ENCODE results near the gene PHLDB1.

PHLDB1 gene

DNA sequence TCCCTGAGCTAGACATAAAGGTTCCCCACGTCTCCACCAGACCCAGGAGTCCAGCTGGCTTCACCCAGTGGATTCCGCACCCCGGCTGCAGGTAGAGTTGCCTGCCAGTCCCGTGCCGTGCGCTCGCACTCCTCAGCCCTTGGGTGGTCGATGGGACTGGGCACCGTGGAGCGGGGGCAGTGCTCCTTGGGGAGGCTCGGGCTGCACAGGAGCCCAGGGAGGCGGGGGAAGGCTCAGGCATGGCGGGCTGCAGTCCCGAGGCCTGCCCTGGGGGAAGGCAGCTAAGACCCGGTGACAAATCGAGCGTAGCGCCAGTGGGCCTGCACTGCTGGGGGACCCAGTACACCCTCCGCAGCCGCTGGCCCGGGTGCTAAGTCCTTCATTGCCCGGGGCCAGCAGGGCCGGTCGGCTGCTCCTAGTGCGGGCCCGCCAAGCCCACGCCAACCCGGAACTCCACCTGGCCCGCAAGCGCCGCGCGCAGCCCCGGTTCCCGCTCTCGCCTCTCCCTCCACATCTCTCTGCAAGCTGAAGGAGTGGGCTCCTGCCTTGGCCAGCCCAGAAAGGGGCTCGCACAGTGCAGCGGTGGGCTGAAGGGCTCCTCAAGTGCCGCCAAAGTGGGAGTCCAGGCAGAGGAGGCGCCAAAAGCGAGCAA, 81.6 kb downstream of the PHLDB1 start:
- DNase-seq (ENCODE audit: low read depth) = no peak

- no peak for DNase-seq (ENCODE audit: low read depth)
Measured at GRCh38 chr11:118689503-118689851, 82.1 kb downstream of the PHLDB1 start.

GRCh38 chr11:118689852-118690552, 82.6 kb downstream of the PHLDB1 start:
- peak; percentile 70 for DNase-seq (ENCODE audit: low read depth)

DNA sequence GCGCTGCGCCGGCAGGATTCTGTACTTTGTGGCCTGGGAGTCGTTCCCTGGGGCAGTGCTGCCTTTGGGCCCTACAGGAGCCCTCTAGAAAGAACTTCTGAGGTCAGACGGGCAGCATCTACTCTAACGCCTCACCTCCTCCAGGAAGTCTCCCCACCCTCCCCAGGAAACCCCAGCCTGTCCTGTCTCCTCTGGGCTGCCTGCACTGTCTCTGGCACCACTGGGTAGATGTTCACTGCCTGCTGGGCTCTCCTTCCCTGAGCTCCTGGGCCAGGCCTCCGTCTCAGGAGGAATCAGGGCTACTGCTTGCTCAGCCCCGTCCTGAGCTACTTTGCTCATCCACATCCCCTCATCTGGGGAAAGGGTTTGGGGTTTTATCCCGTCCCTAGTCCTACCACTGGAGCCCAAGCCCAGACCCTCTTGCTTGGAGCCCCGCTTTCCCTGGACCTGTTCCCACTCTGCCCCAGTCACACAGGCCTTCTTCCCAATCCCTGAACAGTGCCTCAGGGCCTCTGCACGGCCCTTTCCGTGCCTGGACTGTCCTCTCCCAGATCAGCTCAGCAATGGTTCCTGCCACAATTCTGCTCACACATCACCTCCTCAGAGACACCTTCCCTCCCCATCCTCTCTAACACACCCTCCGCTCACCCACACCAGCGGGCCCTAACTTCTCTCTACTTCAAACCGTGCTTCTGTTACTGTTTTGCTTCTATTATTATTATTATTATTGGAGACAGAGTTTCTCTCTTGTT, 83.3 kb downstream of the PHLDB1 start:
- DNase-seq (ENCODE audit: low read depth) = no peak

GRCh38 chr11:118691926-118692830, 84.8 kb downstream of the PHLDB1 start:
- DNase-seq (ENCODE audit: low read depth) = no peak

- DNase-seq (ENCODE audit: low read depth) = no peak
Measured at GRCh38 chr11:118694185-118694584, 86.8 kb downstream of the PHLDB1 start.

- DNase-seq (ENCODE audit: low read depth) = no peak
Measured at GRCh38 chr11:118694771-118695170, 87.4 kb downstream of the PHLDB1 start.

DNA sequence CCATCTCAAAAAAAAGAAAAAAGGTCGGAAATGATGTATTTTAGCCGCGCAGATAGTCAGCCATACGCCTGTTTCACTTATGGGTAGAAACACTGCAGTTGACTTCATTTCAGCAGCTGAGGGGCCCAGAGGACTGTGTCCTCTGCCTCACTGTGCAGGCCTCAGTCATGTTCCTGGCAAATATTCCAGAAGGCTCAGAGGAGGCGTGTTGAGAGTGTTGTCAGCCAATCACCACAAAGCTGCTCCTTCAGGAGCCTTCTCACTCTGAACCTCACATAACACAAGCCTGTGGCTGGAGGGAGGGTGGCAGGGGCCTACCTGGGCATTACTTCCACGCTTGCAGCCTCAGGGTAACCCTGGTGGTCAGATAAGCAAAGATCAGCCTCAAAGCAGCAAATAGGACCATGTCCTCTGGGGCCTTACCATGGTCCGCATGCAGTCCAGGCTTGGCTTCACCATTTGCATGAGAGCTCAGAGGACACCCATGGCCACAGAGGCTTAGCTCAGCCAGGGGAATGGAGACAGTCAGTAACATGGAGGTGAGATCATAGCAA, 89.3 kb downstream of the PHLDB1 start:
- no peak for DNase-seq (ENCODE audit: low read depth)

- no peak for DNase-seq (ENCODE audit: low read depth)
Measured at GRCh38 chr11:118697346-118697745, 89.9 kb downstream of the PHLDB1 start.

GRCh38 chr11:118699506-118700220, 92.2 kb downstream of the PHLDB1 start:
- no peak for DNase-seq (ENCODE audit: low read depth)

DNA sequence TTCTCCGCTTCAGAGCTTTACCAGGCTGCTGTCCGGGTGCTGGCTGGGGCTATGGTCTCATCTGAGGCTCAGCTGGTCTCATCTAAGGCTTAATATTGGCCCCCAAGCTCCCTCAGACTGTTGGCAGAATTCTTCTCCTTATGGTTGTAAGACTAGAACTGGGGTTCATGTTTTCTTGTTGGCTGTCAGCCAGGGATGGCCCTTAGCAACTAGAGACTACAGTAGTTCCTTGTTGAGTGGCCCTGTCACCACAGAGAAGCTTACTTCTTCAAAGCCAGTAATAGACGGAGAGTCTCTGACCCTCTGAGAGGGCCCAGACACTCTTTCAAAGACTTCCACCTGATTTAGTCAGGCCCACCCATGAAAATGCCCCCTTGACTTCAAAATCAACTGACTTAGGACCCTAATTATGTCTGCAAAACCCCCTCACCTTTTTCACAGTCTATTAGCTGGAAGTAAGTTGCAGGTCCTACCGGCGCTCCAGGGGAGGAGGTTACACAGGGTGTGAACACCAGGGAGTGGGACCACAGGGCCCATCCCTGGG, 96.2 kb downstream of the PHLDB1 start:
- DNase-seq (ENCODE audit: low read depth) = no peak

GRCh38 chr11:118705111-118705741, 97.8 kb downstream of the PHLDB1 start:
- no peak for DNase-seq (ENCODE audit: low read depth)

DNA sequence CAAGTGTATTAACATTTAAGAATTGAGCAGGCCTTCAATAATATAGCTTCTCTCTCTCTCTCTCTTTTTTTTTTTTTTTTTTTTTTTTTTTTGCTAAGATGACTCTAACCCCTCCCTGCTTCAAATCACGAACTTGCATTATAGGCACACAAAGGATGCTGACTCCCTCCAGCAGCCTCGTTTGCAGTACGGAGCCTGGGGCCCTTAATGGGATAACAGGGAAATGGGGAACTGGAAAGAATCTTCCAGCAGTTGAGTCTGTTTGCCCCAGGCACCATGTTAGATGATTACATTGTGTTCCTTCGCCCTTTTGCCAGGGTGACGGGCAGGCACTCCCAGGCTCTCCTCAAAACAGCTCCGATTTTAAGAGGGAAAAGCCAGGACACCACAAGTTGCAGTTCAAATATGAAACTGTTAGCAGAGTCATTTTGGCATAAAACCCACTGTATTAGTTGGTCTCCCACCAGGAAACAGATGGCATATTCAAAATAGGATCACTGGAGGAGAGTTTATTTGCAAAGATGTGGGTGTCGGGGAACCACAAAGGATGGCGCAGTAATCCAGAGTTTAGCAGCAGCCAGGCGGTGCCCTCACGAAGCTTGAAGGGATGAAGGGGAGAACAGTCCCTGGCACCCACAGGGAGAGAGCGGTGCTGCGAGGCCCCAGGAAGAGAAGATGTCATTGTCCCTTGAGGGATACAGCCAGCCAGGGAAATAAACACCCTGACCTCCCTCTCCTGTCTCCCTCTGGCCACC, 98.6 kb downstream of the PHLDB1 start:
- DNase-seq (ENCODE audit: low read depth) = no peak

- DNase-seq (ENCODE audit: low read depth) = no peak
Measured at GRCh38 chr11:118706546-118706825, 99.1 kb downstream of the PHLDB1 start.
